GM12874 (cell line): ENCODE results near the gene ACOX3.

ENCODE experiments used
- TF ChIP-seq, protein P1 (sequence below): IDR thresholded peaks from 2 replicates; pipeline ENCODE4 v1.5.1; 2011; ENCODE audit warnings: low read depth, mild to moderate bottlenecking, control low read depth, low read length, moderate library complexity; ENCODE audit not compliant: insufficient read depth

Gene ACOX3

DNA sequence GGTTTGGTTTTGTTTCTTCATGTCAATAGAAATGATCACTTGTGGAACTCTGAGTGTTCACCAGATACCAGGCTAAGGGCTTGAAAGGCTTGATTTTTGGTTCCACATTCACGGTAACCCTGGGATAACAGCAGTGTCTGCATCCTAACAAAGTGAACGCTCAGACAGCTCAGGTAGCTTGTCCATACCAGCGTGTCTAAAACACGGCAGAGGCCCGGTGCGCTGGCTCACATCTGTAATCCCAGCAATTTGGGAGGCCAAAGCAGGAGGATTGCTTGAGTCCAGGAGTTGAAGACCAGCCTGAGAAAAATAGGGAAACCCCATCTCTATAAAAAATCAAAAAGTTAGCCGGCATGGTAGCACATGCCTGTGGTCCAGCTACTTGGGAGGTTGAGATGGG, 122.0 kb downstream of the ACOX3 start:
- TF ChIP-seq, protein P1, sequence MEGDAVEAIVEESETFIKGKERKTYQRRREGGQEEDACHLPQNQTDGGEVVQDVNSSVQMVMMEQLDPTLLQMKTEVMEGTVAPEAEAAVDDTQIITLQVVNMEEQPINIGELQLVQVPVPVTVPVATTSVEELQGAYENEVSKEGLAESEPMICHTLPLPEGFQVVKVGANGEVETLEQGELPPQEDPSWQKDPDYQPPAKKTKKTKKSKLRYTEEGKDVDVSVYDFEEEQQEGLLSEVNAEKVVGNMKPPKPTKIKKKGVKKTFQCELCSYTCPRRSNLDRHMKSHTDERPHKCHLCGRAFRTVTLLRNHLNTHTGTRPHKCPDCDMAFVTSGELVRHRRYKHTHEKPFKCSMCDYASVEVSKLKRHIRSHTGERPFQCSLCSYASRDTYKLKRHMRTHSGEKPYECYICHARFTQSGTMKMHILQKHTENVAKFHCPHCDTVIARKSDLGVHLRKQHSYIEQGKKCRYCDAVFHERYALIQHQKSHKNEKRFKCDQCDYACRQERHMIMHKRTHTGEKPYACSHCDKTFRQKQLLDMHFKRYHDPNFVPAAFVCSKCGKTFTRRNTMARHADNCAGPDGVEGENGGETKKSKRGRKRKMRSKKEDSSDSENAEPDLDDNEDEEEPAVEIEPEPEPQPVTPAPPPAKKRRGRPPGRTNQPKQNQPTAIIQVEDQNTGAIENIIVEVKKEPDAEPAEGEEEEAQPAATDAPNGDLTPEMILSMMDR, result no peak

DNA sequence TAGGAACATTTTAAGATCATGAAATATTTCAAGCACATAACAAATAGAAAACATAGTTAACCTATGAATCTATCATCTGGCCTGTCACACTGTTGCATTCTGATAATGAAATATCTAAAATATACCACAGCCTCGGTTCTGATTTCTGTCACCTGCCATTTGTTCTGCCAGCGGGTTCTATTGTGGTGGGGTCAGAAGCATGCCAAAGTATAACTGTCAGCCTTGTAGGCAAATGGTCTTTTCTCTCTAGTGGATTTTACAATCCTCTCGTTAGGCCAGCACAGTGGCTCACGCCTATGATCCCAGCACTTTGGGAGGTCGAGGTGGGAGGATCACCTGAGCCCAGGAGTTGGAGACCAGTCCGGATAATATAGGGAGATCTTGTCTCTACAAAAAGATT, 123.0 kb downstream of the ACOX3 start:
- TF ChIP-seq, protein P1, result no peak

DNA sequence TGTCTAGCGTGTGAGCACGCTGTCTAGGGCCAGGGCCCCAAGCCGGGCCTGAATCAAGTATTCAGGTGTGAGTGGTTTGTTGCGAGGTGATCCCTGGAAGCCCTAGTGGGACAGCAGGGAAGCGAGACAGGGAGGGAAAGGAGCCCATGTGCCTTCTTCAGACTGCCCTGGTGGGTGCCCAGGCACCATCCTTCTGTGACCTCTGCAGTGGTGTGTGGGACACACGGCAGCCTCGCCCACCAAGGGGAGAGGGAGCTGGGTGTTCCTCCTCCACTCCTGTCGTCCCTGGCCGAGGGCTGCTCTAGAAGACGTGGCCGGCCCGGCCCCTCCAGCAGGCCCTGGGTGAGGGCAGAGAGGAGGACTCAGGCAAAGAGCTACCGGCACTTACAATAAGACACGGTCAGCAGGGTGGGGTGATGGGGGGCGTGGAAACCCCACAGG, 123.6 kb downstream of the ACOX3 start:
- TF ChIP-seq, protein P1, result no peak
